ENCODE data around the gene CCDC116. TPM values are rescaled to one million over a fixed set of nuclear protein-coding genes. Genes with fewer than 3 reads are reported as not detected.
"Not testable (repeated sequence)": the region's sequence is repeated elsewhere in the genome, so short reads cannot be mapped to it uniquely, and the experiment has no call there.

Gene CCDC116, protein sequence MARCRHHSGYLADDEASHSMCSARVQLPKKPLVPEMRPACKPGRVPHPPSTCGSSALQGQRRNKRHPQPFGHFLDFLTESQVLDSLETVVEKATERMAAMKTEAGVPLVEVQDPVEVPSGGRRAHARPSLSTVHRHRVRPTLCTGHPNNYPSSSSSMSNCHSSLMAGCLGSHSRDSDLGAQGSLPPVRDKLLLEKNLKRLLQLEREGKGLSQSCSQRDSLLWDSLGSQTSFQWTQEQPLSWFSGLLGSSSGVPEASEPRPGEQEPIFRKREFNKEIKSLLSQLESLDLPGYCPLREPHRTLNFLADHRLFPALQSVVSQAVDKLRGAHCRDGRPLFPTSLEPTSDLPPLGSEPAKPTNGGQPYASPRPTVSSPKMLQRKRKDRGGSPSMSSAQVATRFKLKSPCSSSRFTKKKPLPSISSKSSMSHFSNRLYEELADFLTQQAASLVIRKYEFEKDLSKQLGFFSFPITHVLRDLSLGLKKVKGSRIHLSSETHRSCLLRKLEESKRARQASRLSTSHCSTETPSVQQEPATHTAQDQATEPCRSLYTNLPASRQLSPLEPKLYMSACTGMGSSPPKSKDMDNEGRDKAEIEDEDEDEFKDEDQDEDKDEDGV
- total RNA-seq (2014; rRNA removed; shearing (Covaris generic)), result not detected in 2 replicates
- polyA plus RNA-seq (2014; cell fraction: nucleus; rRNA removed), result not detected in 2 replicates

DNA sequence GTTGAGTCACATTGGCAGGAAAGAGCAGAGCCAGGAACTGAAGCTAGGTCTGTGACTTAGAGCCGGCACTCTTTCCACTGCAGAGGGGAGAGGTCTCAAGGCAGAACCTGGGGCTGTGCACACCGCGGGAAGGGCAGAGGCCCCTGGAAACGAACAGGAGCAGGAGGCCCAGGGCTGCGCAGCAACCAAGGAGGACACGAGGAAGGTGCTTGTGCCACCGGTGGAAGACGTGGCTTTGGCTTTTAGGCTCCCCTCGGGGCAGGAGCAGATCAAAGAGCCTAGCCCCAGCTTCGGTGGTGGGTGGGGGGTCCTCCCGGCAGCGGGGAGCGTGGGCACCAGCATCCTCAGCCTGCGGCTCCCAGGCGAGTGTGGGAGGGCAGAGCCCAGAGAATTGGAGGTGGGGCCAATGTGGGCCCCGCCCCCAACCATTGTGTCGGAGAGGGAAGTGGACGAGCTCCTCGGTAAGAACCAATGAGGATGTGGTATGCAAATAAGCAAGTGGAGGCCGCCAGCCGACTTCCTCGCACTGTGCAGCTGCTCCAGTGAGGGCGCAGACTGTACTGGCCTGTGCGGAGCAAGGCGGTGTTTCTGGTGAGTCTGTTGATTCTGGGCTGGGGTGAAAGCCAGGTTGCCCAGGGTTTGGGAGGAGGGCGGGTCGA lies at the start of gene CCDC116:
TSS of gene CCDC116 (plus strand) at position 524 of the 659 bp plus-strand sequence. CDS start 422 bp downstream, outside the sequence.
- DNase-seq (ENCODE audit: extremely low read depth, low read depth), result no peak

DNA sequence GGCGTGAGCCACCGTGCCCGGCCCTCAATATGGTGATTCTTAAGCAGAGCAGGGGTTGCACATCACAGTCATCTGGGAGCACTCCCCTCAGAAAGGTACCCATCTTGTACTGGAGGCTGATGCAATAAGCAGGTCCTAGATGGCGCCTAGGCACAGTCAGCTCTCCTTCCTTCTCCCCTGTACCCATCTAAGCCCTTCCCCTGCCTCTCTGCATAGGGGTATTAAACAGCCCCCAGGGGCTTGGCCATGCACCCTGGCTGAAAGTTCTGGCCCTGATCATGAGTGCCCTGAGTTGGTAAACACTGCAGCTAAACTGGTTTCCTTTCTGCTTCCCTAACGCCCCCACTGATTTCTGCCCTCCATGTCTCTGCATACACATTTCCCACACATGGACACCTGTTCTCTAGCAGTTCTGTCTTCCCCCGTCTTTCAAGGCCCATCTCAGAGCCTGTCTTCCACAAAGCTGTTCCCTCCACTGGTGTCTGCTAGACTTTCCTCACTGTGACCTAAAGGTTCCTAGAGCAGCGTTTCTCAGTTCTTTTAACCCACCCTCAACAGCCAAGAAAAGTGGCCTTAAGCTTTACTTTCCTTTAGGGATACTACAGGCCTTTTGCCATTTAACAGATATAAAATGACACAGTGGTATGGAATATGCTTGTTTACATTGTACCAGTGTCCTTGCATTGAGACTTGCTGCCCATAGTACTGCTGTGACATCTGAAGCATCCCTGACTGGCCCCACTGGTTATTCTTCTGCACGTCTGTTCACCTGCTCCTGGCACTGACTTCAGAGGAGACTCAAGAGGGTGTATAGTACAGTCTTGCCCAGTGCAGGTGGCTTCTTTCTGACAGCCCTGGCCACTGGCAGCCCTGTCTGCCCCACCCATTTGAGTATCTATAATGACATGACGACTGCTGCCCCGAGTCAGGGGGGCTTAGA lies 49.5 kb upstream of the CCDC116 start:
- DNase-seq (ENCODE audit: extremely low read depth, low read depth), result no peak

DNA sequence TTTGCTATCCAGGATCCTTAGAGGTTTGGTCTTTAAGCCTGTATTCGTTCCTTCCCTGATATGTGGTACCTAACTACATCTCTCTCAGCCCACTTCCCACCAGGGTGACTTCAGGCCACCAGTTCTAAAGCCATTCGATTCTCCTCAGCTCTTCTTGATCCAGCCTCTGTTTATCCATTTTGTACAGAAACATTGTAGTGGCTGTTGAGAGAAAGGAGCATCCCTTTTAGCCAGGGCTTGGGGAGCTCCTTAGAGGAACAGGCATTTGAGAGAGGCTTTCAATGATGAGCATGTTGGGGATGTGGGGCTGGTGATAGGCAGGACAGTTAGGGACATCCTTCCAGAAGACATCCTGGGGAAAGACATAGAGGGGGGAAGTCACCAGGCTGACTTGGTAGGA lies 47.2 kb upstream of the CCDC116 start:
- DNase-seq (ENCODE audit: extremely low read depth, low read depth), result no peak

DNA sequence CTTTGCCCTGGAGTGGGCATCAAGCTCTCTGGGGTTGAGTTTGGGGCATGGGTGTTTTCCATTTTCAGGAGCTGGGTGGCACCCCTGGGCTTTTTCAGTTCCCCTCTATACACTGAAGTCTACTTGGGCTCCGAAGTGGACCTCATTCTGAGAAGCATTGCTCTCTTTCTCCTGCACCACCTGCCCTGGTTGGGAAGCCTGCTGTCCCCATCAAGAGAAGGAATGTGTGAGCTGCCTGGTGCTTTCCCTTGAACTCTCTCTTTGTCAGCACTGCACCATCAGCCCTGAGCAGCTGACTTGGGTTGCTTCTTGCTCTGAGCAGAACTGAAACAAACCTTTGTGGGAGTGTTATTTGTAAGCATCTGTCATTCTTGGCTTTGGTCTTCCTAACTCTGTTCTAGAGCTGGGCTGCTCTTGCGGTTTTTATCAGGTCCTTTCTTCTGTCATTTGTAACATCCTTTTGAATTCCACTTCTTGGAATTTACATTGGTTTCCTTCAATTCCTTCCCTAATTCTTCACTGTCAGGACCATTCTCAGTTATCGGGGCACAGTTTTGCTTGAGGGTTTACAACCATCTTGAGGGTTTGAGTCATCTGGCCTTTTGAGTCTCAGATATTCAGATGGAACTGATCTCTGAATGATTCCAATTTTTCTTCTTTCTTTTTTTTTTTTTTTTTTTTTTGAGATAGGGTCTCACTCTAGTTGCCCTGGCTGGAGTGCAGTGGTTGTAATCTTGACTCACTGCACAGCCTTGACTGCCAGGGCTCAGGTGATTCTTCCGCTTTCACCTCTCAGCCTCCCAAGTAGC lies 44.6 kb upstream of the CCDC116 start:
- no peak for DNase-seq (ENCODE audit: extremely low read depth, low read depth)

DNA sequence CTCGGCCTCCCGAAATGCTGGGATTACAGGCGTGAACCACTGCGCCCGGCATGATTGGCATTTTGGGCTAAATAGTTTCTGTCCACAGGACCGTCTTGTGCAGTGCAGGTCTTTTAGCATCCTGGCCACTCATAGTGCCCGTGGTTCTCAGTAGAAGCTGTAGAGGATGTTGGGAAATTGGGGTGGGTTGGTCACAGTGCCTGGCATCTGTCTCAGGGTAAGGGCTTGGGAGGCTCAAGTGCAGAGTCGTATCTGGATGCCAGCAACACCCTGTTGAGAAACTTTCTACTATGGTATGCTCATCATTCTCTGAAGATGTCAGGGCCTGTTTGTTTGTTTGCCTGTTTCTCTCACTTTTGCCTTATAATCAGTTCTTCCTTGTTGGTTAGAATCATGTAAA lies 43.2 kb upstream of the CCDC116 start:
- DNase-seq (ENCODE audit: extremely low read depth, low read depth), result no peak

DNA sequence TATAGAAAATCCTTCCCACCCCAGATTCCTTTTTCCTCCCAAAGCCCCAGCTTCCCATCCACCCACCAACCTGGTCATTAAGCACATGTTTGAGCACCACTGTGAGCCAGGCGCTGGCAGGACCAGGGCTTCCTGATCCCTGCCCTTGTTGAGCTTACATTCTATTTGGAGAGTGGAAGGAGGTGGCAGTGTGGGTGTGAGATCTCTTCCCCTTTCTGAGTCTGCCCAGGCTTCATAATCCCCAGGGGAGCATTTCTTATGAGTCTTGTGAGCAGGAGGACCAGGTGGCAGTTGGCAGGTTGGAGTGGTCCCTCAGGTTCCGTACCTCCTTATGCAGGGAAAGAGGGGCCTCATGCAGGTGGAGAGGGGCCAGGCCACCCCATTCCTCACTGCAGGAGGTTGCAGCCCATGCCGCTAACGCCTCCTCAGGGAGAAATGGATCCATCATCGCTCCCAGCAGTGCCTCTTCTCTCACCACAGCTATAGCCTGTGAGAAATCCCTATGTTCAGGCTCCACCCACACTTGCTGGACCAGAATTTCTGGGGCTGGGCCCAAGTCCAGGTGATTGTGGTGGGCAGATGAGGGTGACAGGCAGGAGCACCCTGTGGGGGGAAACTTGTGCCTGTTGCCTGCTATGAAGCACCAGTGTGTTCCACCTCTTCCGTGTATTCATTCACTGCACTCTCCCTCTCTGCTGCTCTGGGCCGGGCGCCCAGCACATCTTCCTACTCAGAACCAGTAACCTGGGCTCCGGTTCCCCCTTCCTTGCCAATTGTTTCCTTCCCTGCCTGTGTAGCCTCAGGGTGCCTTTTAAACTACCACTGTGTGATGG lies 41.5 kb upstream of the CCDC116 start:
- no peak for DNase-seq (ENCODE audit: extremely low read depth, low read depth)

DNA sequence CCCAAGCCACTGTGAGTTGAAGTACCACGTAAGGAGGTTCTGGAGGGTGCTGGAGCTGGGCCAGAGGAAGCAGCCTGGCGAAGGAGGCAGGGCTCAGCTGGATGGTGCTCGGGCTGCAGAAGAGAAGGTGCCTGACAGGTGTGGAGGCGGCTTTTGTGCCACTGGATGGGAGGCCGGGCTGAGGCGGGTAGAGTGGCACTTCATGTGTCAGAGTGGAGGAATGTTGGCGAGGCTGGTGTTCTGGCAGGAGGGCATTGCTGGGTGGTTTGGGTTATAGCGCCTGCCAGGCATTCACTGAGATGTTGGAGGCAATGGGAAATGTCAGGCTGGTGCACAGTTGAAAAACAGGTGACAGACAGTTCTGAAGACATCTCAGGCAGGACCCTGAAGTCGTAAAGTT lies 40.9 kb upstream of the CCDC116 start:
- DNase-seq (ENCODE audit: extremely low read depth, low read depth), result no peak

DNA sequence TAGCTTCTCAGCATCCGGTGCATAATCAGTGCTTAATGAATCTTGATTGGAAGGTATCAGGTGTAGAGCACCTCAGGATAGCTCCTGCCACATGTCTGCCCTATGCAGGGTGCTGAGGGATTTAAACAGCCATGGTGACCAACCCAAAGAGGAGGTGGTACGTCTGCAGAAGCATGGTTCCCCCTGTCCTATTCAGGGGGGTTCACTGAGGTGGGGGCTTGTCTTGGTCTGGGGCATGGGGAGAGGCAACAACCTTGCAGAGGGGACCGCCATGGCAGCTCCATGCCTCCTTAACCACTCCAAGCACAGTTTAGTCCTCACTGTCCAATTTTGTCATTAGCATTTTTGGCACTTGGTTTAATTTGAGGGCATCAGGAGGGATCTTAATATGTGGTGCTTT lies 40.1 kb upstream of the CCDC116 start:
- no peak for DNase-seq (ENCODE audit: extremely low read depth, low read depth)

DNA sequence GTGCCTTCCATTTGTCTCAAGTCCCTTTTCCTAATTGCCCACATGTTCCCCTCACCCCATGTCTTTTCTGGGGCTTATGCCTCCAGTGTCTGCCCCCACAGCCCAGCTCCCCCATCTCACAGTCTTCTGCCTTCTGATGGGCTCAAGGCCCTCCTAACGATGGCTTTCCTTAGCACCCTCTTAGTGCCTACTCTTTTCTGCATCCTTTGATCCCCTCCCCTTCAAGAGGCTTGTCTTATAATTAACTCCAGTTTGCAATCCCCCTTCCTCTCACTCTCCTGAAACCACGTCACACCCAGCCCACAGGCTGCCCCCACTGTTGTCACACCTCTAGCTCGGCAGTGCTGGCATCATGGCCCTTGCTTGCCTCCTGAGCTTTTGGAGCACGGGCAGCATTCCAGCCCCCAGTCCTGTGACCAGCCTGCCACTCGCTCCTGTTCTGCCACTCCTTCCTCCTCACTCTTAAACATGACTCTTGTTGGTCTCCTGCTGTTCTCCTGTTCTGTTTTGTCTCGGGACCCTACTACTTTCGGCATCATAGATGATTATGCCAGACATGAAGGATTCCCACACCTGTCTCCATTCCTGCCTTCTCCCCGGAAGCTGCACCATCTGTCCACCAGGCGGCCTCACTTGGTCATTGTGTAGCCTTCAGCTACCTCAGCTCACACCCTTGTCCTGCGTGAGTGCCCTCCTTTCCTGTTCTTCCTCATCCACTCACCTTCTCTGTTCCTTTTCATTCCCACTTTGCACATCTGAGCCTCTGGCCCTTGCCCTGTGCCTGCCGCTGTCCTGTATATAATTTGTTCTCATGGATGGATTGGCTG lies 38.9 kb upstream of the CCDC116 start:
- DNase-seq (ENCODE audit: extremely low read depth, low read depth), result no peak

DNA sequence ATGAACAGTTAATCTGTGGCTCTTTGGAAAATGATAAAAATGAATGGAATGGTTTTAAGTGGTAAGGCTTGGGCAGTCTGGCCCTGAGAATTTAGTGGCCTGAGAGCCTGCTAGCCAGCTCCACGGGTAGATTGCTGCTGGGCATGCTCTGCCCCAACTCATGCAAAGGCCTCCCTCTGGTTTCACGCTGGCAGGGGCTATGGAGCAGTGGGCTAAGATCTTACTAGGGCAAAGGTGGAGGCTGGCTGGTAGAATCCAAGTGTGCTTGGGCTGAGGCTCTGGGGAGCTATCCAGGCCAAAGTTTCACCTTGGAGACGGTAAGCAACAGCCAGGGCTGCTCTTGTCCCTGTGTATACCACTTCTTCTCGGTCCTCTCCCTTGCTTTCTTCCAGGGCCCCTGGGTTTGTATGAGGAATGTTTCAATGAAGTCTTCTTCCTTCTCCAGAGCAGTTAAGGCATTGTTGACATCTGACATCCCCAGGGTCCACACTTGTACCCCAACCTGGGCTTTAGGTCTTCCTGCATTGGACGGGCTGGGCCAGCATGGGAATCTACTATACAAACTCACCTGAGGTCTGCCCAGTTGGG lies 37.6 kb upstream of the CCDC116 start:
- DNase-seq (ENCODE audit: extremely low read depth, low read depth), result no peak

DNA sequence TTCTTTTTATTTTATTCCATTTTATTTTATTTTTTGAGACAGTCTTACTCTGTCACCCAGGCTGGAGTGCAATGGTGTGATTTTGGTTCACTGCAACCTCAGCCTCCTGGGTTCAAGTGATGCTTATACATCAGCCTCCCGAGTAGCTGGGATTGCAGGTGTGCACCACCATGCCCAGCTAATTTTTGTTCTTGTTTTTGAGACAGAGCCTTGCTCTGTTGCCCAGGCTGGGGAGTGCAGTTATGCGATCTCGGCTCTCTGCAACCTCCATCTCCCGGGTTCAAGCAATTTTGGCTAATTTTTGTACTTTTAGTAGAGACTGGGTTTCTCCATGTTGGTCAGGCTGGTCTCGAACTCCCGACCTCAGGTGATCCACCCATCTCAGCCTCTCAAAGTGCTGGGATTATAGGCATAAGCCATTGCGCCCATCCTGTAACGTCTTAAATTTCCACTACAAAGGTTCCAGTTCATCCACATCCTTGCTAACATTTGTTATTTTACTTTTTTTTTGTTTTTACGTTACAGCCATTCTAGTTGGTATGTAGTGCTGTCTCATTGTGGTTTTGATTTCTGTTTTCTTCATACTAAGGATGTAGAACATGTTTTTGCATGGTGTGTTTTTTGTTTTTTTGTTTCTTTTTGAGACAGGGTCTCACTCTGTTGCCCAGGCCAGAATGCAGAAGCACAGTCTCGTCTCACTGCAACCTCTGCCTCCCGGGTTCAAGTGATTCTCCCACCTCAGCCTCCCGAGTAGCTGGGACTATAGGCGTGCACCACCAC lies 36.0 kb upstream of the CCDC116 start:
- not testable (repeated sequence) for DNase-seq (ENCODE audit: extremely low read depth, low read depth)

DNA sequence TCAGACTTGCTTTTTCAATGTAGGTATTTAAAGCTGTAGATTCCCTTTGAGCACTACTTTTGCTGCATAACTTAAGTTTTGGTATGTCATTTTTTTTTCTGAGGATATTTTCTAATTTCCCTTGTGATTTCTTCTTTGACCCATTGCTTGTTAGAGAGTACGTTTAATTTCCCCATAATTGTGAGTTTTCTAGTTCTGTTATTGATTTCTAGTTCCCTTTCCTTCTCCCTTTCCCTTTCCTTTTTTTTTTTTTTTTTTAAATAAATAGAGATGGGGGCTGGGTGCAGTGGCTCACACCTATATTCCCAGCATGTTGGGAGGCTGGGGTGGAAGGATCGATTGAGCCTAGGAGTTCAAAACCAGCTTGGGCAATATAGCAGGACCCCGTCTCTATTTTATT lies 34.3 kb upstream of the CCDC116 start:
- DNase-seq (ENCODE audit: extremely low read depth, low read depth), result no peak

DNA sequence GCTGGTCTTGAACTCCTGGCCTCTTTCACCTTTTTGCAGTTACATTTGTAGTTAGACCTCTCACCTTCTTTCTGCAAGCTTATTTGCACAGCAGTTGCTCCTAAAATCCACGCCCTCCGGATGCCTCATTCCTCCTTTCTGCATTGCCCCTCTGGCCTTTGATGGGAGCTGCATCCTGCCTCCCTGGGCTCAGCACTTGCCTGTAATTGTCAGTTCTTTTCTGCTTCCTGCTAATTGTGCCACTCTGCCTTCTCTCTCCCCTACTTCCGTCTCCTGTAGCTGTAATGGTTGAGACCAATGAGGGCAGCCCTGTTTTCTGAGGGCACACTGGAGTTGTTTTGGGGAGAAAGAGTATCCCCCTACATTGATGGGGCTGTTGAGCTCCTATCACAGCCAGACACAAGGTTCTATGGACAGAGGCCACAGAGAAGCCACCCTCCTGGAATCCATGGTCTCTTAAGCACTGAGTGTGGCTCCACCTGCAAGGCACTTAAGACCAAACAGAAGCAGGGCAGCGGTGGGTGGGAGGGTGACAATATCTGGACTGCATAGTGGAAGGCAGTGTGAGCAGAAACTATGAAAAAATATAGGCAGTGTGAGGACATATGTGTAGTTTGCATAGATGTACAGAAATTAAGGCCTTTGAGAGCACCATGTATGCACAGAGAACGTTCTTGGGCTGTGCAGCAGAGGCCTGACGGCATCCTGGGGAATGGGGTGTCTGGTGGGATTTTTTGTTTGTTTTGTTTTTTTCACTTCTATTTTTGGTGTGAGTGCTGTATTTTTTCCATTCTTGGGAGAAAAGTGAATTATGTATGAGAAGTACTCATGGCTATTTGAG lies 33.3 kb upstream of the CCDC116 start:
- DNase-seq (ENCODE audit: extremely low read depth, low read depth), result no peak

DNA sequence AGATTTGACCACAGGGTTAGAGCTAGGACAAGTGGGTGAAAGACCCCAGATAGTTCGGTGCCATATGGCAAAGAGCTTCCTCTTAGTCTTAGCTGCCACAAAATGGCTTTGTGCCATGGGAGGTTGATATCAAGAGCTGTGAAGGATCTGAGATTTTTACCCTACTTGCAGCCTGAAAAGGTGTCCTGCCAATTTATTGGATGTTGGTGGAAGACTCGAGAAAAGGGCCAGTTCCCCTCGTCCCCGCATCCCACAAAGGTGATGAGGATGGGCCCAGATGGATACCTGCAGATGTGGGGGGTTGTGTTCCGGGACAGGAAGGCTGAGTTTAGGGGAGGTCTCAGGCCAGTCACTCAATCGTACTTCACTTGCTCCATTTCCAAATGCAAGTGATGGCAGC lies 30.0 kb upstream of the CCDC116 start:
- no peak for DNase-seq (ENCODE audit: extremely low read depth, low read depth)

DNA sequence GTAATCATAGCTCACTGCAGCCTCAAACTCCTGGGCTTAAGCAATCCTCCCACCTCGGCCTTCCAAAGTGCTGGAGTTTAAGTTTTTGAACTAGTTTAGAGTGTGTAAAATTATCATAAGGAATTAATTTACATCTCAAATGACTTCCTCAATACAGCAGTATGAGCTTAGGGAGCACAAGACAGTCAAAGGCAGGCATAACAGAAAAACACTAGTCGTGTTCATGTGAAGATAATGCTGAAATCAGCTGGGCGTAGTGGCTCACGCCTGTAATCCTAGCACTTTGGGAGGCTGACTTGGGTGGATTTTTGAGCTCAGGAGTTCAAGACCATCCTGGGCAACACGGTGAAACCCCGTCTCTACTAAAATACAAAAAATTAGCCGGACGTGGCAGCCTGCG lies 28.6 kb upstream of the CCDC116 start:
- no peak for DNase-seq (ENCODE audit: extremely low read depth, low read depth)

Data from NCI-H460 (cell line).